B cell (primary cell): ENCODE data around the gene CDCA8.

Source experiments
- EZH2 ChIP-seq: IDR thresholded peaks from 2 replicates; pipeline ENCODE4 v1.6.1; 2012; ENCODE audit warnings: borderline replicate concordance, low read depth, mild to moderate bottlenecking, moderate library complexity, low read length; ENCODE audit not compliant: insufficient read depth, poor library complexity, severe bottlenecking
- TF ChIP-seq, protein P1 (sequence below): fragments of 200-600 bp; IDR thresholded peaks from one replicate; pipeline ENCODE4 v1.8.0; 2022; ENCODE audit warnings: antibody characterized with exemption, mild to moderate bottlenecking

DNA sequence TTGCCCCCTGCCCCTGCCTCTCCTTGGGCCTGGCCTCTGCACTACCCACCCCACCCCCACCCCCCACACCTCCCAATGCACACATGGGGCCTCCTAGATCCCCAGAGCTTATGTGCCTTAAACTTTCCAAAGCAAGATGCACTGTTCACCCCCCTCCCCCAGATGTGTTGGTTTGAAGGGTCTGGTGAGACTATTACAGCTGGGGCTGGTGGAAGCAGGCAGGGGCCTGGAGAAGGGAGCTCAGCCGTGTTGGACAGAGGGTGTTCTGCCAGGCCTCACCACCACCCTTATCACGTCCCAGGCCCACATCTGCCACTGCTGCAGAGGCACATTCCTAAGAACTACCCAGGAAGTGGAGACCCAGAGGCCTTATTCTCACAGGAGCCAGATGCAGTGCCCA is 39.3 kb upstream of the CDCA8 start:
- TF ChIP-seq EZH2 = no peak
- TF ChIP-seq, protein P1, sequence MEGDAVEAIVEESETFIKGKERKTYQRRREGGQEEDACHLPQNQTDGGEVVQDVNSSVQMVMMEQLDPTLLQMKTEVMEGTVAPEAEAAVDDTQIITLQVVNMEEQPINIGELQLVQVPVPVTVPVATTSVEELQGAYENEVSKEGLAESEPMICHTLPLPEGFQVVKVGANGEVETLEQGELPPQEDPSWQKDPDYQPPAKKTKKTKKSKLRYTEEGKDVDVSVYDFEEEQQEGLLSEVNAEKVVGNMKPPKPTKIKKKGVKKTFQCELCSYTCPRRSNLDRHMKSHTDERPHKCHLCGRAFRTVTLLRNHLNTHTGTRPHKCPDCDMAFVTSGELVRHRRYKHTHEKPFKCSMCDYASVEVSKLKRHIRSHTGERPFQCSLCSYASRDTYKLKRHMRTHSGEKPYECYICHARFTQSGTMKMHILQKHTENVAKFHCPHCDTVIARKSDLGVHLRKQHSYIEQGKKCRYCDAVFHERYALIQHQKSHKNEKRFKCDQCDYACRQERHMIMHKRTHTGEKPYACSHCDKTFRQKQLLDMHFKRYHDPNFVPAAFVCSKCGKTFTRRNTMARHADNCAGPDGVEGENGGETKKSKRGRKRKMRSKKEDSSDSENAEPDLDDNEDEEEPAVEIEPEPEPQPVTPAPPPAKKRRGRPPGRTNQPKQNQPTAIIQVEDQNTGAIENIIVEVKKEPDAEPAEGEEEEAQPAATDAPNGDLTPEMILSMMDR = no peak
